H7 (cell line): ENCODE data around the gene FHL1. TPM values are rescaled to one million over a fixed set of nuclear protein-coding genes. Genes with fewer than 3 reads are reported as not detected.

Source experiments
- DNase-seq: peaks from one replicate; pipeline ENCODE4 v3.0.0; 2012
- H3K27me3 ChIP-seq: 2 replicates; pipeline ENCODE4 v1.6.0; 2011; ENCODE audit warnings: mild to moderate bottlenecking, low read length; ENCODE audit not compliant: control insufficient read depth, insufficient read depth
- H3K36me3 ChIP-seq: replicated peaks from 2 replicates; pipeline ENCODE4 v1.5.1; 2011; ENCODE audit warnings: low read length; ENCODE audit not compliant: control insufficient read depth, insufficient read depth
- H3K4me3 ChIP-seq: 2 replicates; pipeline ENCODE4 v1.5.1; 2011; ENCODE audit warnings: low read depth, mild to moderate bottlenecking, control low read depth, low read length, moderate library complexity; ENCODE audit not compliant: insufficient read depth
- total RNA-seq: library from RNA; depleted of rRNA; stranded (reverse); fragments of >200 nt; shearing (Covaris generic); gene quantifications from 2 replicates; pipeline ENCODE4 v1.2.3, GENCODE V29; 2014; rRNA removed

FHL1 gene
- total RNA-seq, 1 experiment from 2014 or later, result 11.4 TPM

DNA sequence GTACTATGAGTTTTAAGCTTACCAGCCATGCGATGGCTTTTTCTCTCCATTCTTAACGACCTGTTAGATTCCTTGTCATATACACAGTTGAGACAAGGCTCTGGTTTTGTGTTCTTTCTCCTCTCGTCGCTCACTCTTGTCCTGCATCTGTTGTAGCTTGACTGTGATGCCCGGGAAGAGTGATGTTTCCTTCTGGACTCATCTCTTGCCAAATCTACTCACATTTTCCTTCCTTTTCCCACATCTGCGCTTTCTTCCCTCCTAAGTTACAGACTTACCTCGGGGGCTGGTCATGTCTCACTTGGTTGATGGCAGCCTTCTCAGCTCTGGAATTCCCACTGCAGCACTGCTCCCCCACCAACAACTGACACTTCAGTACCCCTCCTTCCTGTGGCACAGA is 108.7 kb downstream of the FHL1 start:
- Histone ChIP-seq H3K4me3 (no peak overlapping the region), H3K27me3 (no peaks in the 10 kb centered on the region), H3K36me3 (no peaks in the 10 kb centered on the region)
- no peak for DNase-seq

GRCh38 chrX:136258951-136259350 is 111.6 kb downstream of the FHL1 start:
- Histone ChIP-seq H3K4me3 (no peak overlapping the region), H3K27me3 (no peaks in the 10 kb centered on the region), H3K36me3 (no peaks in the 10 kb centered on the region)
- DNase-seq, result no peak

DNA sequence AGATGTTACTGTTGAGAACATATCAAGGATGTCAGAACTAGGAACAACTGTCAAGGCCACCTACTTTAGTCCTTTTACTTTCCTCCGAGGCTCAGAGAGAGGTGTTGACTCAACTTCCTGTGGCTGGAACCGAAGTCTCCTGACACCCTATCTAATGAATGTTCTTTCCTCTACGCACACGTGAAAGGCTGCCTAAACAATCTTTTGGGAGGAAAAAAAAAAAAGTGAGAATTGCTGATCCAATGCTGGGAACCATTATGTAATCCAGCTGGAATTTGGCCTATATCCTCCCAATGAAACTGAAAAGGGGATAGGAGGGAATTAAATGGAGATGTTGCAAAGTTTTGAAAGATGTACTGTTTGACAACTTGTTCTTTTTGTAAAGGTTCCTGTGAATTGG is 112.2 kb downstream of the FHL1 start:
- no peaks in the 10 kb centered on the region for H3K27me3 ChIP-seq
- H3K36me3 ChIP-seq, result no peaks in the 10 kb centered on the region
- no peak overlapping the region for H3K4me3 ChIP-seq
- DNase-seq, result no peak

DNA sequence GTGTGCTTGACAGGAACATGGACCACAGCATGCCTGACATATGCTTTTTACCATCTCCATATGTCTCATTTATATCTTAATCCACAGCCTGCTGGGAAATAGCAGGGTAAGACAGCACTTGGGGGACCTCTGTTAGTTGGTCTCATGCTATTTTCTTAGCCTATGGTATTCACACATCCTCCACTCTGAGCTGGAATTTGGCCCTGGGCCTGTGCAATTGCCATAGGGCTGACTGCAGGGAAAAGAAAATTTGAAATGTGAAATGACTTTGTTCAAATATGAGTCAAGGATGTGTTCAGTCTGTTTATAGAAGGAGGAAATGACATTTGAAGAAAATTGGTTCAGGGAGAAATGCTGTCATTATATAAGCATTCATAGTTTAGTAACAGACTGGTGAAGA is 113.4 kb downstream of the FHL1 start:
- no peaks in the 10 kb centered on the region for H3K27me3 ChIP-seq
- H3K4me3 ChIP-seq, result no peak overlapping the region
- H3K36me3 ChIP-seq, result no peaks in the 10 kb centered on the region
- no peak for DNase-seq

Other genes starting within 250 kb of the FHL1 start
- gene MMGT1, start 173.5 kb upstream of the FHL1 start, total RNA-seq, result 15.5 and 17.4 TPM in 2 replicates
- gene SLC9A6, start 162.1 kb upstream of the FHL1 start, total RNA-seq, result 11.4 and 13.4 TPM in 2 replicates
- 7.6 and 11.5 TPM in 2 replicates for gene MAP7D3, start 103.9 kb downstream of the FHL1 start, total RNA-seq
- gene ADGRG4, start 153.4 kb downstream of the FHL1 start, total RNA-seq, result not detected in 2 replicates